Measurements from ENCODE around the gene NME4. TPM values are rescaled to one million over a fixed set of nuclear protein-coding genes. Genes with fewer than 3 reads are reported as not detected.
"Not testable (repeated sequence)": the region's sequence is repeated elsewhere in the genome, so short reads cannot be mapped to it uniquely, and the experiment has no call there.

NME4 gene
- 10 to 100 TPM; 33.9 to 34.0 TPM for total RNA-seq

- Mint-ChIP-seq H3K27me3 (peaks cover 11% of the 10 kb centered on the region), H3K4me1 (peaks cover 37% of the 10 kb centered on the region), H3K27ac (no peak within 1 kb of the TSS), H3K36me3 (ENCODE audit: low read depth) (no peaks in the 10 kb centered on the region), H3K4me3 (peak within 1 kb of the TSS; percentile 76), H3K9me3 (no peaks in the 10 kb centered on the region)
- CTCF ChIA-PET = no interaction called here
- DNase-seq = peak; percentile 45
- POLR2A ChIA-PET = no interaction called here
Measured at GRCh38 chr16:397135-397661, at the start of gene NME4. Gene NME4 (plus strand): TSS chr16:397199. CDS start chr16:397223, 24 bp downstream.

GRCh38 chr16:347203-347602 lies 49.8 kb upstream of the NME4 start:
- H3K27me3 Mint-ChIP-seq = no peaks in the 10 kb centered on the region
- H3K4me1 Mint-ChIP-seq = peaks cover 70% of the 10 kb centered on the region
- DNase-seq = no peak
- CTCF ChIA-PET = interaction anchor here (0.8 to 1.0 kb wide), 2 partner anchors 25 to 250 kb away, joined by 3 read pairs; no protein-coding TSS in a partner anchor
- H3K4me3 Mint-ChIP-seq = no peak overlapping the region
- peaks cover 71% of the 10 kb centered on the region for H3K36me3 Mint-ChIP-seq (ENCODE audit: low read depth)
- POLR2A ChIA-PET = interaction anchor here (0.9 kb wide), 1 partner anchor 221 kb away, joined by 3 read pairs; no protein-coding TSS in a partner anchor
- H3K27ac Mint-ChIP-seq = no peak overlapping the region
- no peaks in the 10 kb centered on the region for H3K9me3 Mint-ChIP-seq

- H3K9me3 Mint-ChIP-seq, H3K4me3 Mint-ChIP-seq, H3K27me3 Mint-ChIP-seq, H3K27ac Mint-ChIP-seq, DNase-seq: not testable (repeated sequence)
- Mint-ChIP-seq H3K36me3 (ENCODE audit: low read depth) (peaks cover 60% of the 10 kb centered on the region), H3K4me1 (peaks cover 64% of the 10 kb centered on the region)
- ChIA-PET CTCF (interaction anchor here (1.0 kb wide), 2 partner anchors 27 to 113 kb away, joined by 3 read pairs; no protein-coding TSS in a partner anchor), POLR2A (interaction anchor here (1.2 to 2.9 kb wide), 3 partner anchors 10 to 120 kb away, joined by 3 to 8 read pairs (median 7); partner anchors contain the start of gene FAM234A)
Measured at GRCh38 chr16:348495-348894, 48.5 kb upstream of the NME4 start.

GRCh38 chr16:349211-349610 lies 47.8 kb upstream of the NME4 start:
- H3K4me3 Mint-ChIP-seq = no peak overlapping the region
- no peak overlapping the region for H3K27ac Mint-ChIP-seq
- ChIA-PET POLR2A (interaction anchor here (0.9 to 2.9 kb wide), 4 partner anchors 11 to 120 kb away, joined by 4 to 8 read pairs (median 6); partner anchors contain the start of genes FAM234A and LUC7L), CTCF (interaction anchor here (1.0 to 1.2 kb wide), 3 partner anchors 13 to 161 kb away, joined by 3 read pairs; no protein-coding TSS in a partner anchor)
- no peak for DNase-seq
- no peaks in the 10 kb centered on the region for H3K27me3 Mint-ChIP-seq
- H3K36me3 Mint-ChIP-seq (ENCODE audit: low read depth) = peaks cover 54% of the 10 kb centered on the region
- H3K9me3 Mint-ChIP-seq = no peaks in the 10 kb centered on the region
- peaks cover 65% of the 10 kb centered on the region for H3K4me1 Mint-ChIP-seq

GRCh38 chr16:350203-350602 lies 46.8 kb upstream of the NME4 start:
- H3K4me3 Mint-ChIP-seq = no peak overlapping the region
- no peak for DNase-seq
- peaks cover 46% of the 10 kb centered on the region for H3K36me3 Mint-ChIP-seq (ENCODE audit: low read depth)
- ChIA-PET POLR2A (interaction anchor here (0.9 to 2.9 kb wide), 4 partner anchors 12 to 121 kb away, joined by 3 to 8 read pairs (median 6); partner anchors contain the start of genes FAM234A and LUC7L), CTCF (interaction anchor here (0.6 to 1.2 kb wide), 3 partner anchors 29 to 162 kb away, joined by 3 read pairs; no protein-coding TSS in a partner anchor)
- H3K27ac Mint-ChIP-seq = no peak overlapping the region
- peaks cover 67% of the 10 kb centered on the region for H3K4me1 Mint-ChIP-seq
- H3K27me3 Mint-ChIP-seq = no peaks in the 10 kb centered on the region
- H3K9me3 Mint-ChIP-seq = no peaks in the 10 kb centered on the region

GRCh38 chr16:351804-352520 lies 45.0 kb upstream of the NME4 start:
- H3K4me3 Mint-ChIP-seq = peak overlapping the region; percentile 89
- DNase-seq = peak; percentile 47
- H3K27ac Mint-ChIP-seq = peak overlapping the region; percentile 86
- CTCF ChIA-PET = interaction anchor here (1.0 to 1.4 kb wide), 5 partner anchors 14 to 123 kb away, joined by 3 to 13 read pairs (median 8); partner anchors contain the start of genes FAM234A, LUC7L and MRPL28
- no peaks in the 10 kb centered on the region for H3K27me3 Mint-ChIP-seq
- H3K36me3 Mint-ChIP-seq (ENCODE audit: low read depth) = peaks cover 28% of the 10 kb centered on the region
- no peaks in the 10 kb centered on the region for H3K9me3 Mint-ChIP-seq
- POLR2A ChIA-PET = interaction anchor here (0.9 to 2.3 kb wide), 7 partner anchors 15 to 297 kb away, joined by 3 to 15 read pairs (median 4); partner anchors contain the start of genes DECR2, FAM234A and WDR90
- peaks cover 56% of the 10 kb centered on the region for H3K4me1 Mint-ChIP-seq

GRCh38 chr16:352547-353403 lies 44.2 kb upstream of the NME4 start, which contains the start of gene AXIN1:
Gene AXIN1 (minus strand): TSS chr16:352723. CDS start chr16:347025, 5,698 bp downstream.
- Mint-ChIP-seq H3K9me3 (no peaks in the 10 kb centered on the region), H3K4me1 (peaks cover 48% of the 10 kb centered on the region)

GRCh38 chr16:353404-354290 lies 43.4 kb upstream of the NME4 start:
- ChIA-PET POLR2A (interaction anchor here (0.6 to 2.5 kb wide), 5 partner anchors 10 to 118 kb away, joined by 3 to 15 read pairs (median 3); partner anchors contain the start of genes FAM234A and MRPL28), CTCF (interaction anchor here (0.6 to 1.4 kb wide), 5 partner anchors 12 to 247 kb away, joined by 3 to 13 read pairs (median 8); partner anchors contain the start of genes FAM234A, LUC7L and MRPL28)
- Mint-ChIP-seq H3K36me3 (ENCODE audit: low read depth) (peaks cover 17% of the 10 kb centered on the region), H3K4me3 (peak overlapping the region; percentile 39), H3K27ac (no peak overlapping the region), H3K27me3 (no peaks in the 10 kb centered on the region), H3K9me3 (no peaks in the 10 kb centered on the region), H3K4me1 (peaks cover 42% of the 10 kb centered on the region)
- DNase-seq = no peak

More at GRCh38 chr16:352547-353403, 44.2 kb upstream of the NME4 start, which contains the start of gene AXIN1:
- Mint-ChIP-seq H3K4me3 (peak within 1 kb of the TSS; percentile 89), H3K36me3 (ENCODE audit: low read depth) (peaks cover 20% of the 10 kb centered on the region), H3K27ac (peak within 1 kb of the TSS; percentile 86), H3K27me3 (no peaks in the 10 kb centered on the region)
- ChIA-PET POLR2A (interaction anchor here (0.6 to 2.3 kb wide), 8 partner anchors 10 to 121 kb away, joined by 3 to 15 read pairs (median 4); partner anchors contain the start of genes DECR2, FAM234A and MRPL28), CTCF (interaction anchor here (0.6 to 1.4 kb wide), 6 partner anchors 13 to 246 kb away, joined by 3 to 13 read pairs (median 6); partner anchors contain the start of genes FAM234A, LUC7L and MRPL28)
- peak; percentile 100 for DNase-seq

- Mint-ChIP-seq H3K27me3 (no peaks in the 10 kb centered on the region), H3K27ac (no peak overlapping the region), H3K4me3 (peak overlapping the region; percentile 39), H3K9me3 (no peaks in the 10 kb centered on the region), H3K36me3 (ENCODE audit: low read depth) (peaks cover 13% of the 10 kb centered on the region), H3K4me1 (peaks cover 38% of the 10 kb centered on the region)
- POLR2A ChIA-PET = interaction anchor here (0.8 to 2.5 kb wide), 3 partner anchors 10 to 126 kb away, joined by 3 to 9 read pairs (median 3); no protein-coding TSS in a partner anchor
- CTCF ChIA-PET = no interaction called here
- no peak for DNase-seq
Measured at GRCh38 chr16:354291-354881, 42.6 kb upstream of the NME4 start.

GRCh38 chr16:354971-355461 lies 42.0 kb upstream of the NME4 start:
- peak; percentile 40 for DNase-seq
- no peaks in the 10 kb centered on the region for H3K27me3 Mint-ChIP-seq
- peaks cover 32% of the 10 kb centered on the region for H3K4me1 Mint-ChIP-seq
- H3K4me3 Mint-ChIP-seq = peak overlapping the region; percentile 56
- H3K27ac Mint-ChIP-seq = peak overlapping the region; percentile 78
- peaks cover 7% of the 10 kb centered on the region for H3K36me3 Mint-ChIP-seq (ENCODE audit: low read depth)
- ChIA-PET CTCF (interaction anchor here (1.4 to 1.6 kb wide), 2 partner anchors 248 to 258 kb away, joined by 5 to 6 read pairs; no protein-coding TSS in a partner anchor), POLR2A (interaction anchor here (0.8 to 2.5 kb wide), 3 partner anchors 10 to 127 kb away, joined by 3 to 9 read pairs (median 3); no protein-coding TSS in a partner anchor)
- H3K9me3 Mint-ChIP-seq = no peaks in the 10 kb centered on the region

All from activated CD4-positive, alpha-beta memory T cell treated with anti-CD3 and anti-CD28 coated beads, Interleukin-2, amount 10 ng/mL, durations not matched to agents 7 days and 5 days (primary cell).